ENCODE data around the gene CHD9NB. TPM values are rescaled to one million over a fixed set of nuclear protein-coding genes. Genes with fewer than 3 reads are reported as not detected.
A peak's percentile ranks its signal among the peaks of the same experiment; 100 is the strongest.

CHD9NB gene
- polyA plus RNA-seq, 2 of the 4 experiments (the other 2 are of a cell fraction): 2.0 to 2.8 TPM

GRCh38 chr16:53036066-53036465 is 16.6 kb downstream of the CHD9NB start:
- WGBS (ENCODE audit: missing lambda C conversion rate): 77% methylated on average over 6 of the region's 6 CpGs
- FAIRE-seq: no peak
- CTCF ChIA-PET: interaction anchor here (0.9 to 1.9 kb wide), 4 partner anchors 10 to 14 kb away, joined by 3 to 8 read pairs (median 4); no protein-coding TSS in a partner anchor

GRCh38 chr16:53035176-53035942 is 17.3 kb downstream of the CHD9NB start:
- POLR2A ChIA-PET: no interaction called here

More at GRCh38 chr16:53036066-53036465, 16.6 kb downstream of the CHD9NB start:
- DNase-seq (ENCODE audit: low read depth in 1 of 2, low spot score in 1 of 2) (no peak), ATAC-seq (no peak)
- H3K9me3 ChIP-seq: peaks cover 11% of the 10 kb centered on the region; the same call in 2 of the 3 replicates
- no peak overlapping the region for H3K4me3 ChIP-seq
- H3K27ac ChIP-seq: no peak overlapping the region
- TF ChIP-seq NPAS2 (CRISPR knock-in tag; IDR thresholded peaks at IDR 0.05; ENCODE audit: borderline replicate concordance) (no peak), HEYL (CRISPR knock-in tag; IDR thresholded peaks at IDR 0.05) (no peak), EHMT2 (IDR thresholded peaks at IDR 0.05; ENCODE audit: low read depth) (no peak), NR3C1 (IDR thresholded peaks at IDR 0.05) (no peak), POLR2A (IDR thresholded peaks at IDR 0.05; ENCODE audit: low read length) (no peak), KDM1A (IDR thresholded peaks at IDR 0.05; ENCODE audit: low read depth) (no peak), E2F6 (IDR thresholded peaks at IDR 0.05; ENCODE audit: borderline replicate concordance, low read depth) (no peak), CBX8 (IDR thresholded peaks at IDR 0.05) (no peak), POLR2AphosphoS2 (conservative IDR thresholded peaks at IDR 0.05; ENCODE audit: low read length) (no peak), CHD2 (IDR thresholded peaks at IDR 0.05; ENCODE audit: low read length, partially characterized antibody) (no peak), EP300 (IDR thresholded peaks at IDR 0.05) (no peak), HOXA7 (CRISPR knock-in tag; IDR thresholded peaks at IDR 0.05) (no peak), CTCF (IDR thresholded peaks at IDR 0.05) (no peak), RCOR1 (IDR thresholded peaks at IDR 0.05; ENCODE audit: low read depth, low read length) (no peak), JUN (IDR thresholded peaks at IDR 0.05) (no peak), HDAC2 (IDR thresholded peaks at IDR 0.05) (no peak), JUNB (IDR thresholded peaks at IDR 0.05) (no peak), MYC (IDR thresholded peaks at IDR 0.05; ENCODE audit: borderline replicate concordance, low read length) (no peak)
- no peaks in the 10 kb centered on the region for H3K4me1 ChIP-seq
- POLR2A ChIA-PET: no interaction called here
- H3K4me2 ChIP-seq: no peak overlapping the region

GRCh38 chr16:53034306-53034705 is 18.4 kb downstream of the CHD9NB start:
- CTCF ChIA-PET: no interaction called here
- Histone ChIP-seq H3K27ac (no peak overlapping the region), H3K9me3 (peaks cover 11% of the 10 kb centered on the region; the same call in 2 of the 3 replicates), H3K4me3 (no peak overlapping the region), H3K4me2 (no peak overlapping the region), H3K4me1 (no peaks in the 10 kb centered on the region)
- DNase-seq (ENCODE audit: low read depth in 1 of 2, low spot score in 1 of 2) (no peak), ATAC-seq (no peak), FAIRE-seq (no peak)
- 36% methylated on average over 6 of the region's 6 CpGs for WGBS (ENCODE audit: missing lambda C conversion rate)
- POLR2A ChIA-PET: no interaction called here
- TF ChIP-seq MAFK (IDR thresholded peaks at IDR 0.05; ENCODE audit: partially characterized antibody) (no peak), ZNF302 (CRISPR knock-in tag; IDR thresholded peaks at IDR 0.05) (no peak), GATA3 (IDR thresholded peaks at IDR 0.05; ENCODE audit: borderline replicate concordance) (no peak), RARB (CRISPR knock-in tag; IDR thresholded peaks at IDR 0.05) (no peak), CTCF (IDR thresholded peaks at IDR 0.05) (no peak), BCL3 (IDR thresholded peaks at IDR 0.05) (no peak), CHD4 (IDR thresholded peaks at IDR 0.05; ENCODE audit: borderline replicate concordance) (no peak), ESRRA (IDR thresholded peaks at IDR 0.05; ENCODE audit: borderline replicate concordance, low read length) (no peak), SREBF2 (IDR thresholded peaks at IDR 0.05) (no peak), NR3C1 (IDR thresholded peaks at IDR 0.05) (no peak), SMC3 (IDR thresholded peaks at IDR 0.05) (no peak), FOXS1 (CRISPR knock-in tag; IDR thresholded peaks at IDR 0.05) (no peak)

More at GRCh38 chr16:53035176-53035942, 17.3 kb downstream of the CHD9NB start:
- ATAC-seq (no peak), FAIRE-seq (no peak), DNase-seq (ENCODE audit: low read depth in 1 of 2, low spot score in 1 of 2) (no peak)
- Histone ChIP-seq H3K4me1 (no peaks in the 10 kb centered on the region), H3K9me3 (peaks cover 11% of the 10 kb centered on the region; the same call in 2 of the 3 replicates), H3K27ac (no peak overlapping the region), H3K4me2 (no peak overlapping the region), H3K4me3 (no peak overlapping the region)
- 59% methylated on average over 3 of the region's 3 CpGs for WGBS (ENCODE audit: missing lambda C conversion rate)
- CTCF ChIA-PET: interaction anchor here (0.9 to 1.9 kb wide), 3 partner anchors 10 to 13 kb away, joined by 3 to 8 read pairs (median 5); no protein-coding TSS in a partner anchor
- TF ChIP-seq MAFK (IDR thresholded peaks at IDR 0.05; ENCODE audit: partially characterized antibody): peak; percentile 49
- no peak for TF ChIP-seq E2F6 (IDR thresholded peaks at IDR 0.05; ENCODE audit: borderline replicate concordance, low read depth)
